Smooth muscle cell (in vitro differentiated cells): Measurements from ENCODE around the gene SFN. TPM values are rescaled to one million over a fixed set of nuclear protein-coding genes. Genes with fewer than 3 reads are reported as not detected.

Experiments
- DNase-seq: peaks from one replicate; lab custom pipeline; 2025; ENCODE audit not compliant: unreplicated experiment; lab: John Stamatoyannopoulos, UW
- H2AFZ ChIP-seq: fragments of 200-600 bp; sonication (generic); 2 replicates; pipeline ENCODE4 v1.6.0; 2016; ENCODE audit warnings: antibody characterized with exemption, low read depth, mild to moderate bottlenecking
- H3F3A ChIP-seq: fragments of 200-600 bp; sonication (generic); 2 replicates; pipeline ENCODE4 v1.6.0; 2017; ENCODE audit warnings: antibody characterized with exemption, low read depth
- H3K27ac ChIP-seq: fragments of 200-600 bp; sonication (generic); 2 replicates; pipeline ENCODE4 v1.5.1; 2016; ENCODE audit warnings: low read depth, mild to moderate bottlenecking
- H3K27me3 ChIP-seq: fragments of 200-600 bp; sonication (generic); 2 replicates; pipeline ENCODE4 v1.6.1; 2016; ENCODE audit warnings: low read depth, mild to moderate bottlenecking
- H3K36me3 ChIP-seq: fragments of 200-600 bp; sonication (generic); 2 replicates; pipeline ENCODE4 v1.5.1; 2016; ENCODE audit warnings: low read depth
- H3K4me1 ChIP-seq: fragments of 200-600 bp; sonication (generic); 2 replicates; pipeline ENCODE4 v1.5.1; 2016; ENCODE audit warnings: low read depth
- H3K4me2 ChIP-seq: fragments of 200-600 bp; sonication (generic); 2 replicates; pipeline ENCODE4 v1.6.0; 2016; ENCODE audit warnings: mild to moderate bottlenecking
- H3K4me3 ChIP-seq: fragments of 200-600 bp; sonication (generic); 2 replicates; pipeline ENCODE4 v1.5.1; 2016; ENCODE audit warnings: mild to moderate bottlenecking
- H3K79me2 ChIP-seq: fragments of 200-600 bp; sonication (generic); 2 replicates; pipeline ENCODE4 v1.6.0; 2016; ENCODE audit warnings: low read depth, mild to moderate bottlenecking
- H3K9ac ChIP-seq: fragments of 200-600 bp; sonication (generic); 2 replicates; pipeline ENCODE4 v1.6.0; 2016; ENCODE audit warnings: low read depth
- H3K9me3 ChIP-seq: fragments of 200-600 bp; sonication (generic); replicated peaks from 2 replicates; pipeline ENCODE4 v1.5.1; 2016; ENCODE audit warnings: low read depth
- H4K20me1 ChIP-seq: fragments of 200-600 bp; sonication (generic); 2 replicates; pipeline ENCODE4 v1.6.0; 2016; ENCODE audit warnings: low read depth
- CTCF ChIP-seq: fragments of 200-600 bp; sonication (generic); IDR thresholded peaks from 2 replicates; pipeline ENCODE4 v1.5.1; 2017; ENCODE audit warnings: borderline replicate concordance, mild to moderate bottlenecking, antibody characterized with exemption; ENCODE audit not compliant: insufficient read depth, poor library complexity, severe bottlenecking
- whole genome bisulfite sequencing: methylation state at CpG from one replicate; pipeline ENCODE4 v1.1.7; 2016; ENCODE audit warnings: low lambda C conversion rate; 5-methylcytosine and 5-hydroxymethylcytosine counted together
- polyA plus RNA-seq: library from polyadenylated mRNA; unstranded; fragments of >200 nt; fragmentation: Nextera tagmentation; extraction: Ambion mirVana; gene quantifications from 2 replicates; pipeline ENCODE4 v1.2.1, GENCODE V29; 2016
- total RNA-seq: library from RNA; depleted of rRNA; stranded (reverse); fragments of >200 nt; gene quantifications from 2 replicates; pipeline ENCODE4 v1.2.3, GENCODE V29; 2014

Gene SFN
- total and polyA plus RNA-seq, 2 experiments from 2014 or later: 110 to 112 TPM

- Histone ChIP-seq H3K4me1 (peaks cover 9% of the 10 kb centered on the region), H3K27me3 (no peaks in the 10 kb centered on the region), H4K20me1 (no peaks in the 10 kb centered on the region), H3K9me3 (no peaks in the 10 kb centered on the region), H3K4me2 (no peak overlapping the region), H3K9ac (no peak overlapping the region), H3K36me3 (no peaks in the 10 kb centered on the region), H3K27ac (peak overlapping the region; percentile 47), H3F3A (no peaks in the 10 kb centered on the region), H3K79me2 (no peaks in the 10 kb centered on the region), H3K4me3 (no peak overlapping the region), H2AFZ (no peak overlapping the region)
- no peak for TF ChIP-seq CTCF
- 86% methylated on average over 5 of the region's 5 CpGs for WGBS
- no peak for DNase-seq
Observed at GRCh38 chr1:26854906-26855305, 8.0 kb upstream of the SFN start.

DNA sequence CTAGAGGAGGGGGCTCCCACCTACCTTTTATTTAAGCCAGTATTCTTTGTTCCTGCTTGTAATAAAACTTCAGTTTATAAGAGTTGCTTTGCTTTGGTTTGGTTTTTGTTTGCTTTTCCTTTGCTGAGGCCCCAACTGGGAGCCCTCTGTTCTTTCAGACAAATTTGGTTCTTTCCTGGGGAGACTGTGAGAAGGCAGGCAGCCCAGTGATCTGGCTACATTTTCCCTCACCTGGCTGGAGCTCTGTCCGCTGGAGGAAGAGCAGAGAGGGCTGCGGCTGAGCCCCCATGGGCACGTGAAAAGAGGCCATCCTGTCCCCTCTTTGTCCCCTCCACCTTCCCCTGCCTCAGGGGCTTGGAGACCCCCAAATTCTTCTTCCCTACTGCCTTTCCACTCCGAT lies 7.3 kb upstream of the SFN start:
- TF ChIP-seq CTCF: no peak
- WGBS: 100% methylated on average over 4 of the region's 4 CpGs
- Histone ChIP-seq H3K4me2 (no peak overlapping the region), H3K4me1 (peaks cover 9% of the 10 kb centered on the region), H3K79me2 (no peaks in the 10 kb centered on the region), H2AFZ (no peak overlapping the region), H3K9me3 (no peaks in the 10 kb centered on the region), H3K27ac (peak overlapping the region; percentile 47), H3K36me3 (no peaks in the 10 kb centered on the region), H3K27me3 (no peaks in the 10 kb centered on the region), H3K9ac (no peak overlapping the region), H4K20me1 (no peaks in the 10 kb centered on the region), H3K4me3 (no peak overlapping the region), H3F3A (no peaks in the 10 kb centered on the region)
- DNase-seq: no peak

DNA sequence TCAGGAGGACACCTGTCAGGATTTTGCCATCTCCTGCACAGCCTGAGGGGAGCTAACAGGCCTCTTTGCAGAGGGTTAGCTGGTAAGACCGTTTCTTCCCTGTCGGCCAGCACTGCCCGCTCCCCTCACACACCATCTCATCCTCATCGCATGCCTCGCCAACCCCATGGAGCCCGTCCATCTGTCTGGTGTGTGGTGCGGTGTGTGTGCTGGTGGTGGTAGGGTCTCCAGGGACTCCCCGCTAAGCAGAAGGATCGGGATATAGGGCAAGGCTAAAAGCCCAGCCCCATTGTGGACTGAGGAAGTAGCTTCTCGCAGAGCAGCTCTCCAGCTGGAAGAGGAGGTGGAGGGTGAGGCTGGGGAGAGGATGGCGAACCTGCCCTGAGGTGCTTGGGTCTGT lies 6.8 kb upstream of the SFN start:
- Histone ChIP-seq H3K36me3 (no peaks in the 10 kb centered on the region), H3K4me2 (no peak overlapping the region), H3K27ac (peak overlapping the region; percentile 47), H3K79me2 (no peaks in the 10 kb centered on the region), H3F3A (no peaks in the 10 kb centered on the region), H3K4me1 (peaks cover 9% of the 10 kb centered on the region), H3K9me3 (no peaks in the 10 kb centered on the region), H3K9ac (no peak overlapping the region), H2AFZ (no peak overlapping the region), H3K4me3 (no peak overlapping the region), H3K27me3 (no peaks in the 10 kb centered on the region), H4K20me1 (no peaks in the 10 kb centered on the region)
- no peak for DNase-seq
- WGBS: 93% methylated on average over 11 of the region's 11 CpGs
- no peak for TF ChIP-seq CTCF

- TF ChIP-seq CTCF: no peak
Observed at GRCh38 chr1:26856604-26857469, 6.1 kb upstream of the SFN start.

More at GRCh38 chr1:26856604-26857469, 6.1 kb upstream of the SFN start:
- no peak for DNase-seq
- Histone ChIP-seq H3K36me3 (no peaks in the 10 kb centered on the region), H3K9me3 (no peaks in the 10 kb centered on the region), H3K27me3 (no peaks in the 10 kb centered on the region), H3F3A (no peaks in the 10 kb centered on the region), H3K79me2 (no peaks in the 10 kb centered on the region), H3K4me1 (peaks cover 11% of the 10 kb centered on the region), H3K4me3 (no peak overlapping the region), H4K20me1 (no peaks in the 10 kb centered on the region), H3K9ac (no peak overlapping the region), H3K27ac (peak overlapping the region; percentile 76), H3K4me2 (no peak overlapping the region), H2AFZ (no peak overlapping the region)
- 78% methylated on average over 21 of the region's 21 CpGs for WGBS
